HG03196 (cell line): ENCODE measurements around the gene RPS6KA3.
"Not testable (repeated sequence)": the region's sequence is repeated elsewhere in the genome, so short reads cannot be mapped to it uniquely, and the experiment has no call there.

Experiments
- ATAC-seq: cut with Tn5 transposase; IDR thresholded peaks from one replicate; pipeline ENCODE4 v1.9.1; 2021; ENCODE audit not compliant: unreplicated experiment

Gene RPS6KA3

DNA sequence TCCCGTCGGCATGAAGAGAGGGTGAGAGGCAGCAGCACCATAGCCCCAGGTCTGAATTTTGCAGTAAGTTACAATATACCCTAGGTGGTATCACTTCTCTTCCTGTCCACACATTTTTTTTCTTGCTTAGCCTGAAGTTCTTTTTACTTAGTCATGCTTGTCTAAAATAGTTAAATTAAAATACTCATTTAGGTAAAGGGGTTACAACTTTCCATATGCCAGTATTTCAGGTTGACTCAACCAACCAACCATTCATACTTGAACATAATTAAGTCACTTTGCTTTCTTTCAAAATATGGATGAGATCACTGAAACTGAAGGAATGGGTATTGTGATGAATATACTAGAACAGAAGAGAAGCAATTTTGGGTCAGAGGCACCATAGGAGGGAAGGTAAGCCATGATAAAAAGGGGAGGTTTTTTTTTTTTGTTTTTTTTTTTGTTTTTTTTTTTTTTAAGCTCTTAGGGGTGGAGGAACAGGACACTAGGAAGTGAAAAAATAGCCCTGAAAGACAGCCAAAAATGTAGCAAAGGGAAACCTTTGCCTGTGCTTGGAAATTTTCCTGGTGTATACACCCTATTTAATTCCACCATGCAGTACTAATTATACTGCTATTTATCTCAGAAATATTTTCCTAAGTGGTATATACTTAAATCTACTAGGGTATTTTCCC is 41.8 kb downstream of the RPS6KA3 start:
- ATAC-seq = peak; percentile 84

DNA sequence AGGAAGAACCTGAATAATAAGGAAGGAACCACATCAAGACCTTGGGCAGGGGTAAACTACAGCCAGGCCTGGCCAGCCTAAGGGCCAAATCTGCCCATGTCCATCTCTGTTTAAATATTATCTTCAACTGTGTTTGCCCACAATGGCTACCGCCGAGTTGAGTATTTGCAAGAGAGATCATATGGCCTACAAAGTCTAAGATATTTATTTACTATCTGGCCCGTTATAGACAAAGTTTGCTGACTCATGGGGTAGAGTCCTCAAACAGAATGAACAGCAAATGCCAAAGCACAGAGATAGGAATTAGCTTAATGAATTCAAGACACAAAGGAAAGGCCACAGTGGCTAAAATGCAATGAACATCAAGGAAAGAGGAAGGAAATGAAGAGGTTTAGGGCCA is 44.8 kb downstream of the RPS6KA3 start:
- no peak for ATAC-seq

DNA sequence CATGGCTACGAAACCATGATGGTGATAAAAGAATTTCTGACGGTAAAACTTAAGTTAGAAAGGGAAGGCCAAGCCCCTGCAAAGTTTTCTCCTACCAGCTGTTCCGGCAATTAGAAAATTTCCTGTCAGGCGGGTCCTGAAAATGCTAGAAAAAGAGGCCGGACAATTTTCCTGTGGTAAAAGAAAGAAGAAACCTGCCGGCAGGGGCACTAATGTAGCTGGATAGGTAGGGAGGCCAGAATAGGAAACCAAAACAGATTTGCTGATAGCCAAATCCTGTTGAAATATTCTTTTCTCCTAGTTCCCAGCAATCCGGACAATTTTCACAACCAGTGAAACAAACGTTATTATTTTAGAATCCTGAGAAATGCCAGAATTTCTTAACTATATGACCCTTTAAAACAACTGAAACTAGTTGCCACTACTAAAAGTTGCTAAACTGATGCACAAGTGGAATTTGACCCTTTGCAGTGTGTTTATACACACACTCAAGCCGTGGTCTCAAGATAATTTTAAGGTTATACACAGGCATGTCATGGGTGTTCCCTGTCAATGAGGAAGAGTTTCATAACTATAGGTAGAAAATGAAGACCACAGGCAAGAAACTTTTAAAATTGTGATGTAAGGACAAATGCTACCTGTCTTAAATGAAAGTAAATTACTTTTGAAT is 47.7 kb downstream of the RPS6KA3 start:
- ATAC-seq = no peak

DNA sequence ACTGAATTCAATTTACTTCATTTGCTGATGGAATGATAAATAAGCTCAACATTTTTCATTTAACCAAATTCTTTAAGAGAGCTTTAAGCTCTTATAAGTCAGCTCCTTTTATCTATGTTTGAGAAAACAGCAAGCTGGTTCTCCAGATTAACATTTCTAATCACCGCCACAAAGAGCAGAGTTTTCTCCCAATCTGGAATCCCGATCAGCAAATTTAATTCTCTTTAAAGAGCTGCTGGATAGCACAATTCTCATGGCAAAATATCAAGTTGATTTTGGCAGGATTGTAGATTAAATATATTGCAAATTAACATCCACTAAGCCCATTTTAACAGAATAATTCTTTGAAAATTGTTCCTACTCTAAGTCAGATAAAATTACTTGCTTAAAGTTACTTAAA is 48.8 kb downstream of the RPS6KA3 start:
- ATAC-seq = no peak

DNA sequence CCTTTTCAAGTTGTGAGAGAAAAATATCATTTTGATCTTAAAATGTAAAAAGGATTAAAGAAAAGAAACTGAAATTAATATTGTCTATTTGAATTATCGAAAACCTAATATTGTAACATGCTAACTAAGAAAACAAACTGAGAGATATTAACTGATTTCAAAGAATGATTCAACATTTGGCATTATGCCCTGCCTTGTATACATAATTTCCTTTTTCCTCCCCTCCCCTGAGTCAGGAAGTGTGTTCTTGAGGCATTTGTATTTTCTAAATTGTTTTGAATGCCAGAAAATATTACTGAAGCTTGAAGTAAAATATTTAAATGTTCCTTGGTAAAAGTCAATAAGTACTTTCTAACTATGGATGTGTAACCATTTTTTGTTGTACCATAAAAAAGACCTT is 49.4 kb downstream of the RPS6KA3 start:
- no peak for ATAC-seq

- no peak for ATAC-seq
Observed at GRCh38 chrX:20215565-20215964, 51.1 kb downstream of the RPS6KA3 start.

- ATAC-seq = peak; percentile 81
Observed at GRCh38 chrX:20212486-20213089, 54.1 kb downstream of the RPS6KA3 start.

DNA sequence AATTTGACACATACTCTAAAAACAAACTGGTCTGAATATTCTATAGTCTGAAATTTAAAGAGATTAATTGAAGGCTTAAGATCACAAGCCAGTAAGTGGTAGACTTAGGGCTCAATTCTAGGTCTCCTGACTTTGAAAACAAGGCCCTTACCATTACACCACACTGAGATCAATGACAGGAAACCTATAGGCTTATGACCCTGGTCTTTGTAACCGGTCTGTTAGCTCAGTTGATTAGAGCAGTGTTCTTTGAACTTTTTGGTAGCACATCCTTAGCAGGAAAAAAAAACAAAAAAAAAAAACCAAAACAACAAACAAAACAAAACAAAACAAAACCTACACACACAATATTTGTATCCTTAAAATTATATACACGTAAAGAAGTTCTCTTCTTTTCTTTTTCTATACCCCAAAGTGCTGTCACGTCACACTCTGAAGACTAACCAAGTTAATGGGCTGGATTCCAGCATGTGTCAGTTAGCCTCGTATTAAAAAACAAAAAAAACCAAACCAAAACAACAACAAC is 55.4 kb downstream of the RPS6KA3 start:
- ATAC-seq = no peak

GRCh38 chrX:20205927-20206708 is 60.6 kb downstream of the RPS6KA3 start:
- ATAC-seq = peak; percentile 80

DNA sequence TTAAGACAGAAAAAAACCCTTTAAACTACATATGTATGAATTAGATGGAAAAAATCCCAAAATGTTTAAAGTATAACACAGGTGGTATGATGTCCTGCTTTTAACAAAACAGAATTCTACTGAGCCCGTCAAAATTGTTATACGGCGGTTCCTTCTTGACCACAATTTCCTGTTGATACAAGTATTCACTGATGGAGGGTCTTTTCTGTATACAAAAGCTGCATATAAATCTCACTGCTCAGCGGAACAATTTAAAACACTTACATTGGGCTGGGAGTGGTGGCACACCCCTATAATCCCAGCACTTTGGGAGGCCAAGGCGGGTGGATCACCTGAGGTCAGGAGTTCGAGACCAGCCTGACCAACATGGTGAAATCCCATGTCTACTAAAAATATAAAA is 62.4 kb downstream of the RPS6KA3 start:
- ATAC-seq = no peak

GRCh38 chrX:20197641-20198210 is 69.0 kb downstream of the RPS6KA3 start:
- ATAC-seq = no peak

DNA sequence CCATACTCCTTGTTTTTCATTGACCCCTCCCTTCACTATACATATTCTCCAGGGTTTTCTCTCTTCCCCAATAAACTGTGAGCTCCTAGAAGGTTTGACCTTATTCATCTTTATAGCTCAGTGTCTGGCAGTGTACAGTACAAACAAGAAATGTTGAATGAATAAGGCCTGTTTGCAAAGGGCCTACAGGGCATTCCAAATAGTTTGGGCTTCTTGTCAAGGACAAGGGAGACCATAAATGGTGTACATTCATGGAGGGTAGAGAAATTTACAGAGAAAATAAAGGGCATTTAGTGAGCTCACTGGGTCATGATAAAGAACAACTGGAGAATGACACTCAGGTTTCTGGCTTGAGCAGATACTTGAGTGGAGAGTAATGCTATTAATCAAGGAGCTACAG is 77.5 kb downstream of the RPS6KA3 start:
- ATAC-seq = no peak

GRCh38 chrX:20181598-20182329 is 84.9 kb downstream of the RPS6KA3 start:
- ATAC-seq = no peak

GRCh38 chrX:20177093-20177492 is 89.6 kb downstream of the RPS6KA3 start:
- ATAC-seq = no peak

DNA sequence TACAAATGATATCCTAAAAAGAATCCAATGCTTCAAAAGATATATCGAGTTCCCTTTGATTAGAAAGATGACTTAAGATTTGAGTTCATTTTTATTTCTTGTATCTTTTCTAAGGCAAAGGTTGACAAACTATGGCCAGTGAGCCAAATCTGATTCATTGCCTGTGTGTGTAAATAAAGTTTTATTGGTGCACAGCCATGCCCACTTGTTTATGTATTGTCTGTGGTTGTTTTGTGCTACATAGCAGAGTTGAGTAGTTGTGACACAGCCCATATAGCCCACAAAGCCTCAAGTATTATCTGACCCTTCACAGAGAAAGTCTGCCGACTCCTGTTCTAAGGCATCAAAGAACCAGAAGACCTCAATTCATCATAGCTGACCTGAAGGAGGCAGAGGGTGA is 92.9 kb downstream of the RPS6KA3 start:
- ATAC-seq = no peak

DNA sequence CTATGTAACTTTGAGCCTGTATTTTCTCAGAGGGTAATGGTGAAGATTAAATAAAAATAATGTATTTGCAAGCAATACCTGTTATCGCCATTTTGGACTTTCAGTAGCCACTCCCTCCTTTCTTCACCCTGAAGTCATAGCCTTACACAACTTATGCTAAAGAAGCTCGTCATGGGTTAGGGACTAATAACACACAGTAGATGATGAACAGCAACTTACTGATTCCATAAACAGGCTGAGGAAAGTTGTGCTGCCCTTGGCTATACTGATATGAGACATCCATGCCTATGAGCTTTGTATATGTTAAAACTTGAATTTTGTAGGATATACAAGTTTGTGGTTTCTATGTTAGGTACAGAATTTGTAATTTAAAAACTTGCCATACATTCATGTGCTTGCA is 93.4 kb downstream of the RPS6KA3 start:
- no peak for ATAC-seq

DNA sequence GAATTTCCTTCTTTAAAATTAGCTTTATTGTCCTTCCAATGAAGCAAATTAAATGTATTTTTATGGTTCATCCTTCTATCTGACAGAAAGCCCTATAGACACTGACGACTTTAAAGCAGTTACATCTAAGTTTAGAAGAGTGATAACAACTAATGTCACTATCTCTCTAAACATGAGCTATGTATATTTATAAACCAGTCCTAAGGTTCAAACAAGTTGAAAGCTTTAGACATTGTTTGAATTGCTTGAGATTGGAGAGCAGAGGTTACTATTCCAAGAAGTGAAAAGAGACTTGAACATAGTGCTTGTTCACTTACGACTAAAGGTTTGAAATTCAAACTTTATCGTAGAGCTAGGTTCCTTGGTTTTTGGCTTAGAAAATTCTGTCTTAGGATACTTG is 94.8 kb downstream of the RPS6KA3 start:
- no peak for ATAC-seq

- not testable (repeated sequence) for ATAC-seq
Observed at GRCh38 chrX:20162516-20162915, 104.2 kb downstream of the RPS6KA3 start.

DNA sequence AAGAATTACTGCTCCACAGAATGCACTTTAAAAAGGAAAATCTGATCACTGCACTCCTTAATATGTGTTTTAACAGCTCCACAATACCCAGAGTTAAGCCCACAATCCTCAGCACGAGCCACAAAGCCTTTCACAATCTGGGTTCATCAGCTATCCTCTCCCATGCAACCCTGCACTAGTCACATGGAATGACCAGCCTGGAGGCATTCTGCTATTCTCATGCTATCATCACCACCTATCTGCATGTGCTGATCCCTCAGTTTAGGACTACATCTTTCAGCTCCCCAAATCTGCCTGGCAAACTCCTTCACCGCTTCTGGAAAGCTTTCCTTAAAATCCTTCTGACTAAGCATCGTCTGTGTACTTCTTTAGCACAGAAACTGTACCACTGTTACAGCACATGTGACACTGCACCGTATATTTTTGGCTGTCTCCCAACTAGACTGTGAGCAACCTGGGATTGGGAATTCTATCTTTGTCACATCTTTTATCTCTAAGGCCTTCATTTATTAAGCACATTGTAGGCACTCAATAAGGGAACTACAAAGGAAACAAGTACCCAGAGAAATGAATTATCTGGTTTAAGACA is 106.8 kb downstream of the RPS6KA3 start:
- no peak for ATAC-seq

- ATAC-seq = no peak
Observed at GRCh38 chrX:20151689-20152088, 115.0 kb downstream of the RPS6KA3 start.
